COLO668 (cell line): ENCODE data around the gene OLFML1.
"Not testable (repeated sequence)": the region's sequence is repeated elsewhere in the genome, so short reads cannot be mapped to it uniquely, and the experiment has no call there.

Experiments
- DNase-seq: peaks from one replicate; lab custom pipeline; 2025; ENCODE audit not compliant: unreplicated experiment; lab: John Stamatoyannopoulos, UW

Gene OLFML1

GRCh38 chr11:7511401-7511800 lies 26.1 kb downstream of the OLFML1 start:
- DNase-seq: peak; percentile 54

- no peak for DNase-seq
Observed at GRCh38 chr11:7512525-7513233, 27.4 kb downstream of the OLFML1 start.

DNA sequence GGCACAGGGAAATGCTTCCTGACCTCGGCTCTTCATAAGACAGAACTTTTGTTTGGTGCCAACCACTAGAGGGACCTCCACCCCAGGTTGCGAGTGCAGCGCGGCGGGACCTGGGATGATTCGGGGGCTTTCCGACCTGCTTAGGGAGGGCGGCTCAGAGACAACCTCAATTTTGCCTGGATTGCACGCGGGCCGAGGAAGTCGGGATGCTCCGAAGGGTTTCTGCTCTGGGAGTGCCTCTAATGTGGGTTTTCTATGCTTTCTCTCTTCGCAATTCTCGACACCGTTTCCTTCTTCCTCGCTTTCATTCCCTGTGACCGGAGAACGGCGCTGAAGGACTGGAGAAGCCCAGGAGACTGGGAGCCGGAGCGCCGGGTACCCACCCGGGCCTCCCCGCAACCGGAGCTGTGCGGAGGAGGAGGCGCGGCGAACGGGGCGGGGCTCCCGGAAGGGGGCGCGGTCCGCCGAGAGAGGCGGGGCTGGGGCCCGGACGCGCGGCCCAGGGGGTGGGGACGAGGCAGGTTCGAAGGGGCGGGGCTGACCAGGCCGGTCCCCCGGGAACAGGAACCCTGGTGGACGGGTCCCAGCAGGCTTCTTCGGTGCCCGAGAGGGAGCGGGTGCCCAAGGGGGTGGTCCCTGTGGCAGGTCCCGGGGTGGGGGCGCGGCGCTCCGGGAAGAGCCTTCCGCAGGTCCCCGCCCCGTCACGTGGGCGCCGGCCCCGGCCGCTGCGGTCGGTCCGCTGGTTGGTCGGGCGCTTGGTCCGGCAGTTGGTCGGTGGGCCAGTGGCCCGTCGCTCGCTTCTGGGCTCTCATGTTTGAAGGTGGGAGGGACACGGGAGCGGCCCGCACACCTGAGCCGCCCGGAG lies 28.2 kb downstream of the OLFML1 start, which contains the start of gene PPFIBP2:
Gene PPFIBP2, plus strand, starts transcription at position 766 of the 865 bp plus-strand sequence. CDS start 35,477 bp downstream, outside the sequence.
- peak; percentile 80 for DNase-seq

- DNase-seq: peak; percentile 32
Observed at GRCh38 chr11:7514099-7514591, 28.8 kb downstream of the OLFML1 start.

DNA sequence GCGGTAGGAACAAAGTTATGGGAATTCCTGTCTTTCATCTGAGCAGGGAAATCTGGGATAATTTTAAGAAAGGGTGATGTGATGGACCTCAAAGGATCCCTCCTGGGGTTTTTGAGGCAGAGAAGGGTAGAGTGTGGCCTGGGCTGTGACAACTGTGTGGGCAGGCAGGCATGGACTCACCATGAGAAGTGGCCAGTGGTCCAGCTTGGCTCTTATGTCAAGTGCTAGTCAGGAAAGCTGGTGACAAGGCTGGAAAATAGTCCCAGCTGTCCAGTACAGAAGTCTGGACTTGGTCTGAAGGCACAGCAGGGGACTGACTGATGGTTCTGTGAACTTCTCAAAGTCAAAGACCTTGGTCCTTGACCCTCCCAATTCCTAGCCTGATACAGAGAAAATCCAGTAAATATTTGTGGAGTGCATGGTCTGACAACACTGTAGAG lies 30.2 kb downstream of the OLFML1 start:
- no peak for DNase-seq

DNA sequence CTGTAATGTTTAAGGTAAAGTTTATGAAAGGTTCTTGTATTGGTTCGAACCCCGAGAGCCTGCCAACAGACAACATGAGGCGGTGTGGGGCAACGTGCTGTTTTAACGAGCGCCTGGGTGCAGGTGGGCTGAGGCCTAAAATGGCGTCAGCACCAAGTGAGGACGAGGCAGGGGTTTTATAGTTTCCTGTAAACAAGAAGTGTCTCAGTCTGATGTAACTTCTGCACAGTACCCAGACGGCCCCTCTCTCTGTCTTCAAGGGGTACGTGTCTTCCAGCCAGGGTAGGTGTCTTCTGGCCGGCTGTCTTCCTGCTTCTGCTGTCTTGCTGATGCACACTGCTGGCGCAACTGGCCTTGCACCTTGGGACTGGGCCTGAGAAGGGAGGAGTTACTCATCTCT lies 31.2 kb downstream of the OLFML1 start:
- DNase-seq: no peak

- DNase-seq: not testable (repeated sequence)
Observed at GRCh38 chr11:7517743-7518142, 32.4 kb downstream of the OLFML1 start.

- no peak for DNase-seq
Observed at GRCh38 chr11:7518811-7519562, 33.7 kb downstream of the OLFML1 start.

GRCh38 chr11:7520011-7520942 lies 35.0 kb downstream of the OLFML1 start:
- no peak for DNase-seq

DNA sequence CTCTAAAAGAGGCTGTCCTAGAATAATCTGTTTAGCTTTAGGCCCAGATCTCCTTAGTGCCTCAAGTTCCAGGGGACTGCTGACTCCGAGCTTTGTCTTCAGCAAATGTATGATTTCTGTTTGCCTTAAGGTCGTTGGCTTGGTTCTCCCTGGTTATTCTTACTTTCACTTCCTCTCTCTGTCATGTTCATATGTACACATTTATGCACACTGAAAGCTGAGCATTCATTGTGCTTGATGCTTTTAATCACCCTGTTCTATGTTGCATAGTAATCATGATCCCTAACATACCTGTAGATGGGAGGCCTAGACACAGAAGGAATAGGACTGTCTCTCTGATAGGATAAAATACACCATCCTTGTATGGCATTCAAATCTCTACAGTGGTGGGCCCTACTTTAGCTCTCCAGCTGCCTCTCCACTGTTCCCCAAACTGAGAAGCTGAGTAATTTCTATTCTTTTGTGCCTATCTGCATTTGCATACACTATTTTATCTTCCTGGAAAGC lies 35.7 kb downstream of the OLFML1 start:
- DNase-seq: no peak

DNA sequence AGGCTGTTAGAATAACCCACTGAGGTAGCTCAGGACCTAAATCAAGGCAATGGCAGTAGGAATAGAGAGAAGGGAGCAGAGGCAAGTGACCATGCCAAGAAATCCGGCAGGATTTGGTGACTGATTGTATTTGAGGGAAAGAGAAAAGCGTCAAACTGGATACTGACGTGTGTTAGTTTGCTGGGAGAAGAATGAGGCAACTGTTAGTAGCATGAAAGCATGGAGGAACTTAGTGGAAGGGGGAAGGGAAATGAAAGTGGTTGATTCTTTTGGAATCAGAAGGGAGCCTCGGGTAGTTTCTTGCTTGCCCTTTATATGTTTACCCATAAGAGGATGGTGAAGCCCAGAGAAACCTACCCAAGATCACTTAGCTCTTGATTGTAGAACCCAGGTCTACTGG lies 36.8 kb downstream of the OLFML1 start:
- DNase-seq: no peak

DNA sequence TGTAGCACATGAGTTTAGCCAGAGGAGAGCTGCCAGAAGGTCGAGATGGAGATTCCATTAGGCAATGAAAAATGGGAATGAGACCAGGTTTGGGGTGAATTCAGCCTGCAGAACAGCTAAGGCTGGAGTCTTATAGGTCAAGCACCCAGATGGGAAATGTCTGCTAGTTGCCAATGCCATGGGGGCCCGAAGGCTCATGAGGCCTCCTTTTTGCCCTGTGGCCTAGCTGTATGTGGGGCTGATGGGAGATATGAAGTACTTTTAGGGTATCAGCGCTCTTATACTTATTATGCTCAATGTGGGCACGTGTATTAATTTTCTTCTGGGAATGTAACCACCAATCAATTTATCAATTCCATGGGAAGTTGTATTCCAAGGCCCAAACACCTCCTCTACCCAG lies 37.2 kb downstream of the OLFML1 start:
- DNase-seq: no peak

- DNase-seq: no peak
Observed at GRCh38 chr11:7523416-7524210, 38.3 kb downstream of the OLFML1 start.

DNA sequence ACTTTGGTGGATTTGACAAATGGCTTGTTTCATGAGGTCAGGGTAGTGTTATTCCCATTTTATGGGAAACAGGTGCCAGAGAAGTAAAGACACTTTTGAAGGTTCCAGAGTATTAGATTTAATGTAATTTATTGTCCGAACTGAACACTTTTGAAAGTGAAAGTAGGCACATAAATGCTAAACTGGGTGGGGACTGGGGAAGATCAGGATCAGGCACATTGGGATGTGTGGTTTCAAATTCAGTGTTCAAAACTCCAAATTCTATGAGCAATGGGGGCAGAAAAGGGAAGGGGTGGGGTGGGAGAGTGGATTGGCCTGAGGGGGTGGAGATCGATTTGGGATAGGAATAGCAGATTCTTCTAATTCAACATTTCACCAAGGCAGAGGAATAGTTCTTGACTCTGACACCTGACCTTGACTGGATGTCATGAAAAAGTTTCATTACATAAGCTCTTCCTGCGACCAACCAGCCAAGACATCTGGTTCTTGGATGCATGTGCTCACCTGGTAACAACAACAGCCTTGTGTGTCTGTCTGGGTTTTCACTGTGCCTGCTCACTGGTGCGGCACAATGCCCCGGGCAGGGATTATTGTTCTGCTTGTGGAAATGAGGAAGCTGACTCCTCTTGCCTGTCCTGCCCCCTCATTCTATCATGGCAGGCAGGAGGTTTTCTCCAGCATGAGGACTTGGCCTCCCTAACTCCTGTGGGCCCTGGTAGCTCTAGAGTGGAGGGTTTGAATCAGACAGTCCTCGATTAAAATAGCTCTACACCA lies 39.3 kb downstream of the OLFML1 start:
- DNase-seq: peak; percentile 53

DNA sequence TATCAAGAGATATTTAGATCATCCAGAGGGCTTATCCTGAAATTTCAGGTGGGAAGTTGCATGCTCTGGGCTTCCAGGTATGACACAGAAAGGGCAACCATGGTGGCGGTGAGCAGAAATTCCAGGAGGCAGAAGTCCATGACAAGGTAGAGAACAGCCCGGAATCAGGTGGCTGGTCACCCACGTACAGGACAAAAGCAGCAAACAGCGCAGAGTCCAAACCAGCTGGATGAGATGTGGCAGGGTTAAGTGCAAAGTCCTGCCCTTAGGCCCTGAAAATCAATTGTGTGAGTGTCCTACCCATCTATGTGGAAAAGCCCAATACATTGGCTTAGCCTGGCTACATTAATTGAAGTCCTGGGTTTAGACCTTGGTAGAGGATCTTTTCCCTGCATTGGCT lies 40.1 kb downstream of the OLFML1 start:
- no peak for DNase-seq

DNA sequence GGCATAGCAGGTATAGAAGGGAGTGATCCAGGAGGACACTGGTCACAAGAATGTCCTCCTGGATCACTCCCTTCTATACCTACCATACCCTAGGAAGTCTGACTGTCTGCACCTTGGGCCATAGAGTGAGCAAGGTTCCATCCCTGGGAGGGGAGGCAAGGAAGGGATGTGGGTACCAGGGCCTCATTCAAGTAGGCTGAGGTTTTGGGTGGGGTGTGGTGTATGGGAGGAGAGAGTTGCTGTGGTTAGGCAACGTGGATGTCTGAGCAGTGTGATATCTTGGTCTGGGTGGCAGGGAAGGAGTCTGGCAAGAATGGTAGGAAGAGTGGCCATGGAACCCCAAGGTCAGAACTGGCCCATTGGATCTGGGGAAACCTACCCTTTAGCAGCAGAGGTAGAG lies 41.7 kb downstream of the OLFML1 start:
- DNase-seq: no peak

GRCh38 chr11:7528514-7529049 lies 43.3 kb downstream of the OLFML1 start:
- DNase-seq: no peak

GRCh38 chr11:7530013-7530640 lies 44.8 kb downstream of the OLFML1 start:
- no peak for DNase-seq
